Neutrophil (primary cell): ENCODE measurements around the gene SPAG5.
A peak's percentile ranks its signal among the peaks of the same experiment; 100 is the strongest.

Experiments
- H3K27ac ChIP-seq: fragments of 200-600 bp; sonication (generic); 2 replicates; pipeline ENCODE4 v1.5.1; 2016; ENCODE audit warnings: mild to moderate bottlenecking, moderate library complexity
- H3K27me3 ChIP-seq: fragments of 200-600 bp; sonication (generic); 2 replicates; pipeline ENCODE4 v1.6.0; 2016; ENCODE audit warnings: mild to moderate bottlenecking
- H3K36me3 ChIP-seq: fragments of 200-600 bp; sonication (generic); 2 replicates; pipeline ENCODE4 v1.5.1; 2017
- H3K4me1 ChIP-seq, 2 experiments: fragments of 200-600 bp in 1 of 2; sonication (generic) in 1 of 2; 1 replicate in 1 of 2; 2 replicates in 1 of 2; pipeline versions ENCODE4 v1.5.1 to v1.6.1; 2013 to 2016; ENCODE audit warnings: low read depth in 1 of 2, low read length in 1 of 2, mild to moderate bottlenecking in 1 of 2, moderate library complexity in 1 of 2; ENCODE audit not compliant: control insufficient read depth in 1 of 2, insufficient read depth in 1 of 2
- H3K4me3 ChIP-seq, 2 experiments: fragments of 200-600 bp in 1 of 2; sonication (generic) in 1 of 2; 1 replicate in 1 of 2; 2 replicates in 1 of 2; pipeline ENCODE4 v1.5.1; 2013 to 2016; ENCODE audit warnings: low read depth in 1 of 2, low read length in 1 of 2, mild to moderate bottlenecking in 1 of 2, moderate library complexity in 1 of 2
- H3K9me3 ChIP-seq: fragments of 200-600 bp; sonication (generic); 2 replicates; pipeline ENCODE4 v1.5.1; 2016
- TF ChIP-seq, protein P1 (sequence below): fragments of 200-600 bp; sonication (generic); IDR thresholded peaks from 2 replicates; pipeline ENCODE4 v1.5.1; 2016; ENCODE audit warnings: antibody characterized with exemption

Gene SPAG5

DNA sequence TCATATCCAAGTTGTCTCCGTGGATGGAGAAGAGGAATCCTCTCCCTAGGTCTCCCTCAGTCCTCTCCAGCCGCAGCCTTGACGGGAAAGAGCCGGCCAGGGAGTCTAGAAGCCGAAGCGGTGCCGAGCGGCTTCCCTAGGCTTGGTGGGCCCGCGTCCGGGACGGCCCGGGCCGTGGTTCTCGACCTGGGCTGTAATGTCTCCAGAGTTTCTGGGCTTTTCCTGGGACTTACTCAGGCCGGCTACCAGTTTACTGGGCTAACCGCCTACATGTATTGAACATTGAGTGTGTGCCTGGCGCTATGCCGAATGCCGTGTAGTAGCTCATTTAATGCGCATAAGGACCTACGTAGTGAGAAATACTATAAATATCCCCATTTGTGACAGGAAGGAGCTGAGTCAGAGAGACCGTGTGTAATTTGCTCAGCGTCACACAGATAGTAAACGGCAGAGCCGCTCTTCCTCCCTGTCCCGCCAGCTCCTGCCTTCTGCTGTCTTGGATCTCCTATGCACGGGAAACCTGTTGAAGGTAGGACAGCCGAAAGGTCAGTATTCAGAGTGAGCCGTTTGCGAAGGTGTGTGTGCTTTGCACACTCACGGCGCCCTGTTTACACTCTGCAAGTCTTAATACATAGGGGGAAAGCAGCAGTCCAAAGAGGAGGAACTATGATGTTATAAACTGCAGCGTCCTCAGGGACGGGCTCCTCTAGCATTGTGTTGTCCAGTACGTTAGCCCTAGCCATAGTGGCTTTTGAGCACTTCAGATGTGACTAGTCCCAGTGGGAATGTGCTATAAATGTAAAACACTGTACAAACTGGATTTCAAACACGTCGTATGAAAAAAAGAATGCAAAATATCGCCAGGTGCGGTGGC, 723 bp upstream of the SPAG5 start:
- TF ChIP-seq, protein P1, sequence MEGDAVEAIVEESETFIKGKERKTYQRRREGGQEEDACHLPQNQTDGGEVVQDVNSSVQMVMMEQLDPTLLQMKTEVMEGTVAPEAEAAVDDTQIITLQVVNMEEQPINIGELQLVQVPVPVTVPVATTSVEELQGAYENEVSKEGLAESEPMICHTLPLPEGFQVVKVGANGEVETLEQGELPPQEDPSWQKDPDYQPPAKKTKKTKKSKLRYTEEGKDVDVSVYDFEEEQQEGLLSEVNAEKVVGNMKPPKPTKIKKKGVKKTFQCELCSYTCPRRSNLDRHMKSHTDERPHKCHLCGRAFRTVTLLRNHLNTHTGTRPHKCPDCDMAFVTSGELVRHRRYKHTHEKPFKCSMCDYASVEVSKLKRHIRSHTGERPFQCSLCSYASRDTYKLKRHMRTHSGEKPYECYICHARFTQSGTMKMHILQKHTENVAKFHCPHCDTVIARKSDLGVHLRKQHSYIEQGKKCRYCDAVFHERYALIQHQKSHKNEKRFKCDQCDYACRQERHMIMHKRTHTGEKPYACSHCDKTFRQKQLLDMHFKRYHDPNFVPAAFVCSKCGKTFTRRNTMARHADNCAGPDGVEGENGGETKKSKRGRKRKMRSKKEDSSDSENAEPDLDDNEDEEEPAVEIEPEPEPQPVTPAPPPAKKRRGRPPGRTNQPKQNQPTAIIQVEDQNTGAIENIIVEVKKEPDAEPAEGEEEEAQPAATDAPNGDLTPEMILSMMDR, result no peak
- H3K27me3 ChIP-seq, result no peaks in the 10 kb centered on the region
- peak overlapping the region; percentile 84 to 91 for H3K4me3 ChIP-seq
- H3K27ac ChIP-seq, result peak overlapping the region; percentile 90
- no peaks in the 10 kb centered on the region for H3K9me3 ChIP-seq
- peaks cover 6% of the 10 kb centered on the region for H3K36me3 ChIP-seq
- H3K4me1 ChIP-seq, result peaks cover 22 to 25% of the 10 kb centered on the region in 2 experiments

GRCh38 chr17:28598389-28598788, 436 bp downstream of the SPAG5 start:
- Histone ChIP-seq H3K36me3 (peaks cover under 1% of the 10 kb centered on the region), H3K27me3 (no peaks in the 10 kb centered on the region), H3K9me3 (no peaks in the 10 kb centered on the region), H3K27ac (peak overlapping the region; percentile 90), H3K4me1 (peaks cover 22 to 25% of the 10 kb centered on the region in 2 experiments), H3K4me3 (peak overlapping the region; percentile 84 to 91)
- TF ChIP-seq, protein P1, result no peak

- Histone ChIP-seq H3K4me3 (peak overlapping the region; percentile 84 to 91), H3K36me3 (peaks cover 6% of the 10 kb centered on the region), H3K9me3 (no peaks in the 10 kb centered on the region), H3K27ac (peak overlapping the region; percentile 90), H3K4me1 (peaks cover 22 to 25% of the 10 kb centered on the region in 2 experiments), H3K27me3 (no peaks in the 10 kb centered on the region)
- TF ChIP-seq, protein P1, result no peak
These were observed 1.0 kb downstream of the SPAG5 start for GRCh38 chr17:28597606-28598383.

DNA sequence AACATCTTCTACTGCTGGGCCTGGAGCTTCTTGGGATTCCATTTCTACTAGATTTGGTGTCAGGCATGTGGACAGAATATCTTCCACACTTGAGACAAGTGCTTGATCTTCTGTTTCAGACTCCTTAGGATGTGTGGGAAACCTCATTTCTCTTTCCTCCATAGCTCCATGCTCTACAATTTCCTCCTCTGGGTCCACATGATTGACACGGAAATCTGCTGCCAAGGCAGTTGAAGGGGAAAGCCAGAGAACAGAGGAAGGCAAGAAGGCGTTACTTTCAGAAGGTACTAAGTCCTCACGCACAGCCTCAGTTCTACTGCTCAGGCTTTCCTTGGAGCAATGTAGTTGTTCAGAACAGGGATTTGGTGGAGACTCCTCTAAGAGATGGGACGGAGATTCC, 6.6 kb downstream of the SPAG5 start:
- Histone ChIP-seq H3K4me1 (peaks cover 0 to 2% of the 10 kb centered on the region in 2 experiments), H3K27ac (no peak overlapping the region), H3K27me3 (no peaks in the 10 kb centered on the region), H3K4me3 (no peak overlapping the region), H3K36me3 (peaks cover 28% of the 10 kb centered on the region), H3K9me3 (no peaks in the 10 kb centered on the region)
- TF ChIP-seq, protein P1, result no peak

- TF ChIP-seq, protein P1, result no peak
- Histone ChIP-seq H3K27ac (no peak overlapping the region), H3K36me3 (peaks cover 47% of the 10 kb centered on the region), H3K27me3 (no peaks in the 10 kb centered on the region), H3K4me3 (no peak overlapping the region), H3K4me1 (no peaks in the 10 kb centered on the region), H3K9me3 (no peaks in the 10 kb centered on the region)
These were observed 13.0 kb downstream of the SPAG5 start for GRCh38 chr17:28585851-28586250.
